DOHH2 (cell line): ENCODE data around the gene DGKD.

ENCODE experiments used
- EZH2phosphoT487 ChIP-seq: fragments of 200-600 bp; sonication (generic); IDR thresholded peaks from 2 replicates; pipeline ENCODE4 v1.6.1; 2017; ENCODE audit warnings: borderline replicate concordance, mild to moderate bottlenecking, antibody characterized with exemption, low read length, moderate library complexity, mixed read lengths
- TF ChIP-seq, protein P1 (sequence below): fragments of 200-600 bp; sonication (generic); IDR thresholded peaks from one replicate; pipeline ENCODE4 v1.5.1; 2014; ENCODE audit warnings: antibody characterized with exemption, mild to moderate bottlenecking, low read depth, low read length; ENCODE audit not compliant: poor library complexity, severe bottlenecking

- TF ChIP-seq, protein P1, sequence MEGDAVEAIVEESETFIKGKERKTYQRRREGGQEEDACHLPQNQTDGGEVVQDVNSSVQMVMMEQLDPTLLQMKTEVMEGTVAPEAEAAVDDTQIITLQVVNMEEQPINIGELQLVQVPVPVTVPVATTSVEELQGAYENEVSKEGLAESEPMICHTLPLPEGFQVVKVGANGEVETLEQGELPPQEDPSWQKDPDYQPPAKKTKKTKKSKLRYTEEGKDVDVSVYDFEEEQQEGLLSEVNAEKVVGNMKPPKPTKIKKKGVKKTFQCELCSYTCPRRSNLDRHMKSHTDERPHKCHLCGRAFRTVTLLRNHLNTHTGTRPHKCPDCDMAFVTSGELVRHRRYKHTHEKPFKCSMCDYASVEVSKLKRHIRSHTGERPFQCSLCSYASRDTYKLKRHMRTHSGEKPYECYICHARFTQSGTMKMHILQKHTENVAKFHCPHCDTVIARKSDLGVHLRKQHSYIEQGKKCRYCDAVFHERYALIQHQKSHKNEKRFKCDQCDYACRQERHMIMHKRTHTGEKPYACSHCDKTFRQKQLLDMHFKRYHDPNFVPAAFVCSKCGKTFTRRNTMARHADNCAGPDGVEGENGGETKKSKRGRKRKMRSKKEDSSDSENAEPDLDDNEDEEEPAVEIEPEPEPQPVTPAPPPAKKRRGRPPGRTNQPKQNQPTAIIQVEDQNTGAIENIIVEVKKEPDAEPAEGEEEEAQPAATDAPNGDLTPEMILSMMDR, result no peak
- TF ChIP-seq EZH2phosphoT487, result no peak
These were observed 18.6 kb downstream of the DGKD start for GRCh38 chr2:233372855-233373254.
